NCI-H2107 (cell line): ENCODE measurements around the gene KLHL6.
"Not testable (repeated sequence)": the region's sequence is repeated elsewhere in the genome, so short reads cannot be mapped to it uniquely, and the experiment has no call there.

ENCODE experiments used
- DNase-seq: peaks from one replicate; lab custom pipeline; 2025; lab: John Stamatoyannopoulos, UW

KLHL6 gene

GRCh38 chr3:183446838-183447205 lies 108.7 kb downstream of the KLHL6 start:
- DNase-seq: no peak

DNA sequence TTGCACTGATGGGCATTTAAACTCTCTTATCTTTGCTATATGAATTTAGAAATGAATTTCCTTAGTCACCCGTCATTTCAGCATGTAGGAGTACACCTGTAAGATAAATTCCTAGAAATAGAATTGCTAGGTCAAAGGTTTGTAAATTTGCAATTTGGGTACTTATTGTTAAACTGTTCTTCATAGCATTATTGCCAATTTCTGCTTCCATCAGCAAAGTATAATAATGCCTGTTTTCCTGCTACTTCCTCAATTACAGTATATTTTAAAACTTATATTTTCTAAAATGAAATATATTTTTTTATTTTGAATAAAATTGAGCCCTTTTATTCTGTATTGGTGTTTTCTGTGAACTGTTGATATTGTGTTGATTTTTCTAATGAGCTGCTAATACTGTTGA lies 110.8 kb downstream of the KLHL6 start:
- DNase-seq: no peak

GRCh38 chr3:183443395-183444385 lies 111.8 kb downstream of the KLHL6 start:
- no peak for DNase-seq

DNA sequence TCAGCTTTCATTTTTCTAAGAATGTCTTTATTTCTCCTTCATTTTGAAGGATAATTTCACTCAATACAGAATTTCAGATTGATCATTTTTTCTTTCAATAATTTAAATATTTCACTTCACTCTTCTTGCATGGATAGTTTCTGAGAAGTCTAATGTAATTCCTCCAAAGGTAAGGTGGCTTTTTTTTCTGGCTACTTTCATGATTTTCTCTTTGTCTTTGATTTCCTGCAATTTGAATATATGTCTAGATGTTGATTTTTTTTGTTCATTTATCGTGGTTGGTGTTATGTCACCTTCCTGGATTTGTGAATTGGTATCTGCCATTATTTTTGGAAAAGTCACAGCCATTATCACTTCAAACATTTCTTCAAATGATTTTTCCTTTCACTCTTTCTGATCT lies 112.5 kb downstream of the KLHL6 start:
- DNase-seq: no peak

GRCh38 chr3:183440521-183440920 lies 115.0 kb downstream of the KLHL6 start:
- DNase-seq: not testable (repeated sequence)

- DNase-seq: no peak
These were observed 116.0 kb downstream of the KLHL6 start for GRCh38 chr3:183439515-183439914.

GRCh38 chr3:183438735-183439134 lies 116.8 kb downstream of the KLHL6 start:
- peak; percentile 65 for DNase-seq

DNA sequence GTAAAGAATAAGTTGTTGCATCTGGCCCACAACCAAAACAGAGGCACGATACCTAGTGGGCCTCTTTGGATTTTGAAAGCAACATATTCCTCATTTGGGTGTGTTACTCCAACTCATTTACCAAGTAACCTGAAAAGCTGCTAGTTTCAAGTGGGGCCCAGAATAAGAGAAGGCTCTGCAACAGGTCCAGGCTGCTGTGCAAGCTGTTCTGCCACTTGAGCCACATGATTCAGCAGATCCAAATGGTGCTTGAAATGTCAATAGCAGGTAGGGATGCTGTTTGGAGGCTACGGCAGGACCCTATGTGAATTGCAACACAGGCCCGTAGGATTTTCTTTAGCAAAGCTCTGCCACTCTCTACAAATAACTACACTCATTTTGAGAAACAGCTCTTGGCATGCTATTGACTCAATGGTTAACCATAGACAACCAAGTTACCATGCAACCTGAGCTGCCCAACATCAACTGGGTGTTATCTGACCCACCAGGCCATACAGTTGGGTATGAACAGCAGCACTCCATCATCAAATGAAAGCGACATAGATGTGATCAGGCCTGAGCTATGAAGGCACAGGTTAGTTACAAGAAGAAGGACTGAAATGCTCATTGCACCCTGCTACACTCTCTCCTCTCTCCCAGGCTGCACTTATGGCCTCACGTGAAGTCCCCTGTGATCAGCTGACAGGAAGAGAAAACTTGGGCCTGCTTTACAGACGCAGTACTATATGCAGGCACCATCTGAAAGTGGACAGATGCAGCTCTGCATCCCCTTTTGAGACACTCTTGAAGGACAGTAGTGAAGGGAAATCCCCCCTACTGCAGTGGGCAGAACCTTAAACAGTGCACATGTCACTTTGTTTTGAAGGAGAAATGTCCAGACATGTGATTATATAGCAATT lies 117.6 kb downstream of the KLHL6 start:
- no peak for DNase-seq
